ENCODE data around the gene IGIP.
A peak's percentile ranks its signal among the peaks of the same experiment; 100 is the strongest.
"Not testable (repeated sequence)": the region's sequence is repeated elsewhere in the genome, so short reads cannot be mapped to it uniquely, and the experiment has no call there.

The IGIP gene

GRCh38 chr5:140142856-140143255, 17.1 kb downstream of the IGIP start:
- no peak for DNase-seq

GRCh38 chr5:140143521-140144258, 18.0 kb downstream of the IGIP start:
- no peak for DNase-seq

GRCh38 chr5:140145256-140145655, 19.5 kb downstream of the IGIP start:
- DNase-seq: no peak

GRCh38 chr5:140145818-140146522, 20.2 kb downstream of the IGIP start:
- peak; percentile 44 for DNase-seq

- no peak for DNase-seq
Measured at GRCh38 chr5:140146523-140146842, 20.7 kb downstream of the IGIP start.

GRCh38 chr5:140147460-140147859, 21.7 kb downstream of the IGIP start:
- DNase-seq: no peak

- DNase-seq: no peak
Measured at GRCh38 chr5:140148508-140148907, 22.8 kb downstream of the IGIP start.

- DNase-seq: no peak
Measured at GRCh38 chr5:140150201-140150600, 24.5 kb downstream of the IGIP start.

GRCh38 chr5:140151144-140152021, 25.6 kb downstream of the IGIP start:
- no peak for DNase-seq

GRCh38 chr5:140152022-140152999, 26.6 kb downstream of the IGIP start:
- no peak for DNase-seq

GRCh38 chr5:140153255-140153654, 27.5 kb downstream of the IGIP start:
- DNase-seq: no peak

- DNase-seq: no peak
Measured at GRCh38 chr5:140153905-140154304, 28.2 kb downstream of the IGIP start.

GRCh38 chr5:140154710-140155381, 29.1 kb downstream of the IGIP start:
- not testable (repeated sequence) for DNase-seq

GRCh38 chr5:140157032-140157781, 31.5 kb downstream of the IGIP start:
- DNase-seq: peak; percentile 89

- DNase-seq: no peak
Measured at GRCh38 chr5:140159014-140159927, 33.5 kb downstream of the IGIP start.

GRCh38 chr5:140162275-140162674, 36.5 kb downstream of the IGIP start:
- DNase-seq: no peak

GRCh38 chr5:140162781-140163180, 37.0 kb downstream of the IGIP start:
- DNase-seq: no peak

- no peak for DNase-seq
Measured at GRCh38 chr5:140165101-140165922, 39.6 kb downstream of the IGIP start.

- no peak for DNase-seq
Measured at GRCh38 chr5:140165923-140166270, 40.2 kb downstream of the IGIP start.
